Transverse colon (tissue), 4 donors: ENCODE results near the gene ABCA7.

Experiments used
- EP300 ChIP-seq: sonication (generic); formaldehyde crosslinking; IDR thresholded peaks from one replicate; pipeline ENCODE4 v1.6.1; 2017; ENCODE audit warnings: antibody characterized with exemption, low read depth
- POLR2A ChIP-seq: fragments of 450-650 bp; IDR thresholded peaks from one replicate; pipeline ENCODE4 v1.6.1; 2016; ENCODE audit warnings: antibody characterized with exemption, mild to moderate bottlenecking, moderate library complexity
- POLR2AphosphoS5 ChIP-seq, 3 donors: sonication (generic); formaldehyde crosslinking; IDR thresholded peaks; one replicate each; pipeline ENCODE4 v1.6.1; 2016; ENCODE audit warnings: antibody characterized with exemption in 3 of 3
- TF ChIP-seq, protein P1 (sequence below), 5 experiments: fragments of 200-600 bp in 3 of 5; fragments of 450-650 bp in 2 of 5; sonication (generic) in 3 of 5; IDR thresholded peaks; 1 replicate in 2 of 5; 2 replicates in 3 of 5; pipeline ENCODE4 v1.5.1; 2016 to 2017; ENCODE audit warnings: antibody characterized with exemption in 5 of 5, inconsistent platforms in 3 of 5, mild to moderate bottlenecking in 2 of 5, moderate library complexity in 1 of 5

- peak; percentile 83 for TF ChIP-seq POLR2A
- TF ChIP-seq, protein P1, sequence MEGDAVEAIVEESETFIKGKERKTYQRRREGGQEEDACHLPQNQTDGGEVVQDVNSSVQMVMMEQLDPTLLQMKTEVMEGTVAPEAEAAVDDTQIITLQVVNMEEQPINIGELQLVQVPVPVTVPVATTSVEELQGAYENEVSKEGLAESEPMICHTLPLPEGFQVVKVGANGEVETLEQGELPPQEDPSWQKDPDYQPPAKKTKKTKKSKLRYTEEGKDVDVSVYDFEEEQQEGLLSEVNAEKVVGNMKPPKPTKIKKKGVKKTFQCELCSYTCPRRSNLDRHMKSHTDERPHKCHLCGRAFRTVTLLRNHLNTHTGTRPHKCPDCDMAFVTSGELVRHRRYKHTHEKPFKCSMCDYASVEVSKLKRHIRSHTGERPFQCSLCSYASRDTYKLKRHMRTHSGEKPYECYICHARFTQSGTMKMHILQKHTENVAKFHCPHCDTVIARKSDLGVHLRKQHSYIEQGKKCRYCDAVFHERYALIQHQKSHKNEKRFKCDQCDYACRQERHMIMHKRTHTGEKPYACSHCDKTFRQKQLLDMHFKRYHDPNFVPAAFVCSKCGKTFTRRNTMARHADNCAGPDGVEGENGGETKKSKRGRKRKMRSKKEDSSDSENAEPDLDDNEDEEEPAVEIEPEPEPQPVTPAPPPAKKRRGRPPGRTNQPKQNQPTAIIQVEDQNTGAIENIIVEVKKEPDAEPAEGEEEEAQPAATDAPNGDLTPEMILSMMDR (IDR thresholded peaks at IDR 0.05): no peak
- peak; percentile 86 to 97 (median 93) for TF ChIP-seq POLR2AphosphoS5 (IDR thresholded peaks at IDR 0.05)
- no peak for TF ChIP-seq EP300
These were observed 13.7 kb upstream of the ABCA7 start, which contains the start of gene CNN2 for GRCh38 chr19:1025960-1026782.
